Heart right ventricle (tissue), 16 donors: ENCODE results near the gene CACNA1C. TPM values are rescaled to one million over a fixed set of nuclear protein-coding genes. Genes with fewer than 3 reads are reported as not detected.

Source experiments
- ATAC-seq, 8 donors: fragments of 200-7000 bp; cut with Tn5 transposase; one replicate each; pipeline ENCODE4 v1.9.1; 2020; ENCODE audit warnings: mild to moderate bottlenecking in 8 of 8, moderate library complexity in 8 of 8, moderate number of reproducible peaks in 1 of 8
- DNase-seq, 2 donors: peaks; one replicate each; pipeline ENCODE4 v3.0.0-alpha.2; 2020
- H3K27ac ChIP-seq, 10 donors: fragments of 200-600 bp; sonication (generic) in 2 of 10; one replicate each; pipeline versions ENCODE4 v1.5.0 to v1.8.0; 2020 to 2022; ENCODE audit warnings: mild to moderate bottlenecking in 3 of 10
- H3K27me3 ChIP-seq, 7 donors: fragments of 200-600 bp; one replicate each; pipeline ENCODE4 v1.8.0; 2021 to 2022; ENCODE audit warnings: mild to moderate bottlenecking in 2 of 7
- H3K36me3 ChIP-seq, 9 donors: fragments of 200-600 bp; sonication (generic) in 1 of 9; one replicate each; pipeline versions ENCODE4 v1.5.0 to v1.8.0; 2020 to 2022; ENCODE audit warnings: mild to moderate bottlenecking in 2 of 9
- H3K4me1 ChIP-seq, 9 donors: fragments of 200-600 bp; sonication (generic) in 1 of 9; one replicate each; pipeline versions ENCODE4 v1.5.0 to v1.8.0; 2020 to 2022; ENCODE audit warnings: mild to moderate bottlenecking in 4 of 9
- H3K4me3 ChIP-seq, 10 donors: fragments of 200-600 bp; sonication (generic) in 2 of 10; one replicate each; pipeline versions ENCODE4 v1.5.0 to v1.8.0; 2020 to 2022; ENCODE audit warnings: mild to moderate bottlenecking in 7 of 10, moderate library complexity in 2 of 10
- H3K9me3 ChIP-seq, 11 donors: fragments of 200-600 bp in 10 of 11; sonication (generic) in 2 of 11; one replicate each; pipeline versions ENCODE4 v1.5.0 to v1.8.0; 2013 to 2022; ENCODE audit warnings: mild to moderate bottlenecking in 2 of 11, control low read depth in 1 of 11, moderate library complexity in 1 of 11
- WGBS, 2 donors: extraction: QIAGEN DNeasy Blood & Tissue Kit; methylation state at CpG; one replicate each; pipeline ENCODE4 v1.1.7; 2013; ENCODE audit warnings: inconsistent platforms in 1 of 2; 5-methylcytosine and 5-hydroxymethylcytosine counted together
- intact Hi-C, 10 donors: fragments of 100-400 bp; cut with DNase I; formaldehyde crosslinking; loops; one replicate each; pipeline versions ENCODE4 v1.11.1 to v1.14.2; 2022
- polyA plus RNA-seq, 2 donors: library from polyadenylated mRNA; stranded (reverse); fragments of 200-250 nt; gene quantifications; one replicate each; pipeline ENCODE4 v1.2.3, GENCODE V29; 2013
- total RNA-seq, 10 donors: library from RNA; stranded (reverse); fragmentation: NEBNext Ultra II Directional in 3 of 10; extraction: Animal tissue kit (Norgen Biotek cat#: 25700) in 3 of 10; gene quantifications; one replicate each; pipeline versions ENCODE4 v1.2.1 to v1.2.4, GENCODE V29; 2021 to 2023
- TF ChIP-seq, protein P1 (sequence below), 9 donors: fragments of 200-600 bp; sonication (generic) in 2 of 9; IDR thresholded peaks; one replicate each; pipeline versions ENCODE4 v1.5.0 to v1.8.0; 2021 to 2022; ENCODE audit warnings: antibody characterized with exemption in 9 of 9, mild to moderate bottlenecking in 5 of 9, moderate library complexity in 1 of 9
- donor health status: Arrhythmogenic right ventricular cardiomyopathy.
- donor health status: ischemic (EF 13 %, LVEDD 7.1; RV severe dilation, severe dysfunction).
- donor health status: healthy with polysubstance abuse.
- donor health status: DM: no; HTN: yes; CAD: no.
- donor health status: DM: no; HTN: no; CAD: no.
- donor health status: ischemic (EF 25% LVEDD 6.9; RV normal size, moderate dysfunction).
- donor health status: ischemic (EF 25% LVEDD 5.7; RV mildly dilated, moderate dysfunction).
- donor health status: healthy.
- donor health status: DM: yes; HTN: yes; CAD: no.
- donor health status: Ischemic cardiomyopathy.
- donor health status: ischemic (EF 35%, LVEDD 5.7; RV mildly dilated, moderate dysfunction).
- donor health status: nonischemic (EF 11% LVEDD 7.7; RV severe dilation, severe dysfunction).
- donor health status: DM: yes; HTN: yes; CAD: no.
- donor health status: PGD.
- donor health status: ischemic (EF 29% LVEDD 5.4; RV normal size, mild dysfunction).
- donor health status: nonischemic (EF 23%, LVEDD 6.1; RV moderate dilation, normal function).

CACNA1C gene
- total and polyA plus RNA-seq, 12 donors, result 19.1 to 222 (median 183) TPM

DNA sequence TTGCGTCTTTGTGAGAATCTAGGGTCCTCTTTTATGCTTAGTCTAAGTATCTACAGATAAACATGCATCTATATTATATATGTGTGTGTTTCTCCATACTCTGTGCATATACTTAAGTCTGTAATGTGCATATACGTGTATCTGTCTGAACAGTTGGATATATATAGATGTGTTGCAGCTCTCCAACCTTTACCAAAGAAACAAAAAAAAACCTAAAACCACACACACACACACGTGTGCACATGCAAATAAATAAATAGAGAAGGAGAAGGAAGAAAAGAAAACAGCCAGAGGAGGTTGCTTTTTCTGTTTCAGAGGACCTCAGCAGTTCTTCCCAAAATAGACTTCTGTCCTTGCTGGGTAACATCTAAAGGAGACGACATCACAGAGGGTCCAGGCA is 244.9 kb downstream of the CACNA1C start:
- Histone ChIP-seq H3K9me3 (no peaks in the 10 kb centered on the region), H3K4me3 (no peak overlapping the region), H3K27me3 (no peaks in the 10 kb centered on the region), H3K27ac (peak overlapping the region in 2 of 10 donors; percentile 19 to 26), H3K4me1 (peaks cover 17 to 98% (median 76%) of the 10 kb centered on the region in 9 donors), H3K36me3 (no peaks in the 10 kb centered on the region)
- intact Hi-C loops, result loop anchor here in 4 of 10 donors (5.0 to 10.0 kb wide), 2 partner anchors 285 to 287 kb away; no protein-coding TSS in a partner anchor
- ATAC-seq (no peak), DNase-seq (no peak)
- TF ChIP-seq, protein P1, sequence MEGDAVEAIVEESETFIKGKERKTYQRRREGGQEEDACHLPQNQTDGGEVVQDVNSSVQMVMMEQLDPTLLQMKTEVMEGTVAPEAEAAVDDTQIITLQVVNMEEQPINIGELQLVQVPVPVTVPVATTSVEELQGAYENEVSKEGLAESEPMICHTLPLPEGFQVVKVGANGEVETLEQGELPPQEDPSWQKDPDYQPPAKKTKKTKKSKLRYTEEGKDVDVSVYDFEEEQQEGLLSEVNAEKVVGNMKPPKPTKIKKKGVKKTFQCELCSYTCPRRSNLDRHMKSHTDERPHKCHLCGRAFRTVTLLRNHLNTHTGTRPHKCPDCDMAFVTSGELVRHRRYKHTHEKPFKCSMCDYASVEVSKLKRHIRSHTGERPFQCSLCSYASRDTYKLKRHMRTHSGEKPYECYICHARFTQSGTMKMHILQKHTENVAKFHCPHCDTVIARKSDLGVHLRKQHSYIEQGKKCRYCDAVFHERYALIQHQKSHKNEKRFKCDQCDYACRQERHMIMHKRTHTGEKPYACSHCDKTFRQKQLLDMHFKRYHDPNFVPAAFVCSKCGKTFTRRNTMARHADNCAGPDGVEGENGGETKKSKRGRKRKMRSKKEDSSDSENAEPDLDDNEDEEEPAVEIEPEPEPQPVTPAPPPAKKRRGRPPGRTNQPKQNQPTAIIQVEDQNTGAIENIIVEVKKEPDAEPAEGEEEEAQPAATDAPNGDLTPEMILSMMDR (IDR thresholded peaks at IDR 0.05), result no peak
- 60 to 66% methylated on average over 4 of the region's 4 CpGs for WGBS, 2 donors

DNA sequence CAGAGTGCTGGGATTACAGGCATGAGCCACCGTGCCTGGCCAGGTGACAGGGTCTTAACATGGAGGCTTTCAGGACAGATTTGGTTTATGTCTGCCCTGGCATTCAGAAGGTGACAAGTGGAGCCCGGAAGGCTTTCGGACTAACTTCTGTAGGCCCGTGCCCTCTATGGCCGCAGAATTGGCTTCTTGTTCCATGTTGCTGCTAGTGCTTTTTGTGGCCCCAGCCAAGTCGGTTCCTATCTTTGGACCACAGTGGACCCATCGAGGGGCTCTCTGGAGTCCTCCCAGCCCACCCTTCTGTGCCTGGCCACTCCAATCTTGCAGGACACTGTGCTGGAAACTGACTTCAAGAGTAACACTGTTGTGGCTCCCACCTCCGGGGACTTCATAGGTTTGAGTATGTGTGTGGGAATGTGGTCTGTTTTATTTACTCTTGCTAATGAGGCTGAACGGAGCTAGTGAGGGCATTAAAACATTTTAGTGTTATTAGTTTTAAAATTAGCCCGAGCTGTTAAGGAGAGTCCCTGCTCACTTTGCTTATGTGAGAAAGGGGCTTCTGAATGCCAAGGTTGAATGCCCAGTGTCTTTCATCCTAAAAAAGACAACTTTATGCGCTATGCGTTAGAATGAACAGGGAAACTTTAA is 245.9 kb downstream of the CACNA1C start:
- Histone ChIP-seq H3K4me3 (no peak overlapping the region), H3K36me3 (no peaks in the 10 kb centered on the region), H3K9me3 (no peaks in the 10 kb centered on the region), H3K4me1 (peaks cover 17 to 99% (median 74%) of the 10 kb centered on the region in 9 donors), H3K27ac (peak overlapping the region in 2 of 10 donors; percentile 19 to 33), H3K27me3 (no peaks in the 10 kb centered on the region)
- TF ChIP-seq, protein P1 (IDR thresholded peaks at IDR 0.05), result no peak
- intact Hi-C loops, result loop anchor here in 4 of 10 donors (5.0 to 10.0 kb wide), 2 partner anchors 284 to 286 kb away; no protein-coding TSS in a partner anchor
- no peak for ATAC-seq
- WGBS, 2 donors, result 79 to 82% methylated on average over 12 of the region's 12 CpGs
- DNase-seq, result no peak

DNA sequence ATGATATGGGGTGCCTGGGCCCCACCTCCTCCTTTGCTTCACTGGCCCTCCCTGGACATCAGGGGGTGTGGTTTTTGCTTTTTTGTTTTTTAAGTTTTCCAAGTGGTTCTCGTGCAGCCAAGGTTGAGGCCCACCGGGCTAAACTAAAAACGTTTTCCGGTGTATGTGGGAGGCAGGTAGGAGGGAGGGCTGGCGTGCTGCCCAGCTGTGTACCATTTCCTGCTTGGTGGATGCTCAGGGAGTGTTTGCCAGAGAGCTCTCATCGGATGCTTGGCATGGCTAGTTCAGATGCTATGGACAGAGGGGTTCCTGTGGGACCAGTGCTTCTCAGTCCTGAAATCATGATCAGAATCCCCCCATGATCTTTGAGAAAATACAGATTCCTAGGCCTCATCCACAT is 246.4 kb downstream of the CACNA1C start:
- TF ChIP-seq, protein P1 (IDR thresholded peaks at IDR 0.05), result no peak
- no peak overlapping the region for H3K4me3 ChIP-seq
- peak overlapping the region in 1 of 10 donors; percentile 57 for H3K27ac ChIP-seq
- H3K4me1 ChIP-seq, result peaks cover 17 to 99% (median 74%) of the 10 kb centered on the region in 9 donors
- no peak for ATAC-seq
- no peaks in the 10 kb centered on the region for H3K27me3 ChIP-seq
- WGBS, 2 donors, result 16 to 17% methylated on average over 6 of the region's 6 CpGs
- H3K9me3 ChIP-seq, result no peaks in the 10 kb centered on the region
- DNase-seq, result no peak
- intact Hi-C loops, result loop anchor here in 4 of 10 donors (5.0 to 10.0 kb wide), 2 partner anchors 283 to 286 kb away; no protein-coding TSS in a partner anchor
- H3K36me3 ChIP-seq, result no peaks in the 10 kb centered on the region

DNA sequence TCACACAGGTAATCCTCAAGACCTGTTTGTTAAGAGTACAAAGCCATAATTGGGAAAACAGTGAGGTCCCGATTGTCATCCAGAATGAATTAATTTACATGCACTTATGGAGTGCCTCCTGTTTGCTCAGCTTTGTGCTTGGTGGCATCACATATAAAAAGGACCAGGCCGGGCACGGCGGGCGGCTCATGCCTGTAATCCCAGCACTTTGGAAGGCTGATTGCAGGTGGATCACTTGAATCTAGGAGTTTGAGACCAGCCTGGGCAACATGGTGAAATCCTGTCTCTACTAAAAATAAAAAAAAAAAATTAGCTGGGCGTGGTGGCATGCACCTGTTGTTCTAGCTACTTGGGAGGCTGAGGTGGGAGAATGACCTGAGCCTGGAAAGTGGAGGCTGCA is 247.4 kb downstream of the CACNA1C start:
- intact Hi-C loops, result loop anchor here in 1 of 10 donors (10.0 kb wide), 1 partner anchor 285 kb away; no protein-coding TSS in a partner anchor
- peaks cover 20 to 99% (median 74%) of the 10 kb centered on the region in 9 donors for H3K4me1 ChIP-seq
- ATAC-seq (no peak), DNase-seq (no peak)
- WGBS, 2 donors, result 98 to 99% methylated on average over 6 of the region's 6 CpGs
- H3K36me3 ChIP-seq, result no peaks in the 10 kb centered on the region
- TF ChIP-seq, protein P1 (IDR thresholded peaks at IDR 0.05), result no peak
- H3K9me3 ChIP-seq, result no peaks in the 10 kb centered on the region
- peak overlapping the region in 1 of 10 donors; percentile 57 for H3K27ac ChIP-seq
- no peak overlapping the region for H3K4me3 ChIP-seq
- H3K27me3 ChIP-seq, result no peaks in the 10 kb centered on the region
